Measurements from ENCODE around the gene ESRRG. TPM values are rescaled to one million over a fixed set of nuclear protein-coding genes. Genes with fewer than 3 reads are reported as not detected.

Gene ESRRG
- polyA plus RNA-seq, 1 donor from 2014 or later: 3.7 TPM

GRCh38 chr1:216612291-216612690 is 110.9 kb downstream of the ESRRG start:
- no peak overlapping the region for H2AFZ ChIP-seq (ENCODE audit: low read depth, low read length)
- no peaks in the 10 kb centered on the region for H3K36me3 ChIP-seq (ENCODE audit: insufficient read depth, low read length)
- TF ChIP-seq REST (IDR thresholded peaks at IDR 0.05; ENCODE audit: borderline replicate concordance) (no peak), TAF1 (IDR thresholded peaks at IDR 0.05; ENCODE audit: low read depth) (no peak), EZH2 (IDR thresholded peaks at IDR 0.05; ENCODE audit: borderline replicate concordance, insufficient read depth, low read length, poor library complexity, severe bottlenecking) (no peak), CTCF (IDR thresholded peaks at IDR 0.05; ENCODE audit: poor library complexity, severe bottlenecking) (no peak), SMC3 (conservative IDR thresholded peaks at IDR 0.05; ENCODE audit: poor library complexity) (no peak), EP300 (conservative IDR thresholded peaks at IDR 0.05; ENCODE audit: poor library complexity, severe bottlenecking) (no peak), MXI1 (conservative IDR thresholded peaks at IDR 0.05; ENCODE audit: poor library complexity, severe bottlenecking) (no peak), RAD21 (conservative IDR thresholded peaks at IDR 0.05) (no peak), POLR2AphosphoS5 (IDR thresholded peaks at IDR 0.05) (no peak)

GRCh38 chr1:216607067-216607697 is 116.0 kb downstream of the ESRRG start:
- Histone ChIP-seq H4K20me1 (ENCODE audit: insufficient read depth) (no peaks in the 10 kb centered on the region), H3K27me3 (ENCODE audit: insufficient read depth, low read depth, low read length) (no peaks in the 10 kb centered on the region), H3K4me2 (ENCODE audit: low read length) (no peak overlapping the region), H3K9me2 (ENCODE audit: insufficient read depth, low read length) (no peaks in the 10 kb centered on the region), H3K36me3 (ENCODE audit: insufficient read depth, low read length) (no peaks in the 10 kb centered on the region), H3F3A (ENCODE audit: insufficient read depth, low read length, poor library complexity, severe bottlenecking) (no peaks in the 10 kb centered on the region), H3K4me3 (ENCODE audit: low read length) (no peak overlapping the region), H3K27ac (ENCODE audit: low read length) (no peak overlapping the region), H2AFZ (ENCODE audit: low read depth, low read length) (no peak overlapping the region), H3K9me3 (ENCODE audit: low read length) (no peaks in the 10 kb centered on the region), H3K79me2 (replicated peaks; ENCODE audit: insufficient read depth, low read length) (no peaks in the 10 kb centered on the region), H3K9ac (ENCODE audit: low read length) (no peak overlapping the region)
- TF ChIP-seq RAD21 (conservative IDR thresholded peaks at IDR 0.05) (no peak), MXI1 (conservative IDR thresholded peaks at IDR 0.05; ENCODE audit: poor library complexity, severe bottlenecking) (no peak), EP300 (conservative IDR thresholded peaks at IDR 0.05; ENCODE audit: poor library complexity, severe bottlenecking) (no peak), EZH2 (IDR thresholded peaks at IDR 0.05; ENCODE audit: borderline replicate concordance, insufficient read depth, low read length, poor library complexity, severe bottlenecking) (no peak), CTCF (IDR thresholded peaks at IDR 0.05; ENCODE audit: poor library complexity, severe bottlenecking) (no peak), SMC3 (conservative IDR thresholded peaks at IDR 0.05; ENCODE audit: poor library complexity) (no peak), REST (IDR thresholded peaks at IDR 0.05; ENCODE audit: borderline replicate concordance) (no peak), POLR2AphosphoS5 (IDR thresholded peaks at IDR 0.05) (no peak), TAF1 (IDR thresholded peaks at IDR 0.05; ENCODE audit: low read depth) (no peak)

More at GRCh38 chr1:216612291-216612690, 110.9 kb downstream of the ESRRG start:
- Histone ChIP-seq H4K20me1 (ENCODE audit: insufficient read depth) (no peaks in the 10 kb centered on the region), H3K9me3 (ENCODE audit: low read length) (no peaks in the 10 kb centered on the region), H3K4me2 (ENCODE audit: low read length) (no peak overlapping the region), H3K27me3 (ENCODE audit: insufficient read depth, low read depth, low read length) (no peaks in the 10 kb centered on the region), H3K9me2 (ENCODE audit: insufficient read depth, low read length) (no peaks in the 10 kb centered on the region), H3F3A (ENCODE audit: insufficient read depth, low read length, poor library complexity, severe bottlenecking) (peaks cover 7% of the 10 kb centered on the region), H3K27ac (ENCODE audit: low read length) (no peak overlapping the region), H3K9ac (ENCODE audit: low read length) (no peak overlapping the region), H3K4me3 (ENCODE audit: low read length) (no peak overlapping the region), H3K79me2 (replicated peaks; ENCODE audit: insufficient read depth, low read length) (no peaks in the 10 kb centered on the region)
